Liver (tissue), 3 donors: ENCODE results near the gene RAG2.

ENCODE experiments used
- CTCF ChIP-seq: fragments of 150-350 bp; IDR thresholded peaks from 2 replicates; pipeline ENCODE4 v1.5.1; 2017; ENCODE audit warnings: improper control_type of control experiment, low read depth, low read length; ENCODE audit not compliant: missing input control
- EGR1 ChIP-seq, 2 donors: IDR thresholded peaks; 2 replicates each; pipeline ENCODE4 v1.6.1; 2016 to 2018; ENCODE audit warnings: antibody characterized with exemption in 2 of 2, low read depth in 2 of 2
- FOXA1 ChIP-seq: IDR thresholded peaks from 2 replicates; pipeline ENCODE4 v1.6.1; 2016; ENCODE audit warnings: antibody characterized with exemption
- YY1 ChIP-seq: IDR thresholded peaks from 2 replicates; pipeline ENCODE4 v1.6.1; 2016; ENCODE audit warnings: antibody characterized with exemption, mild to moderate bottlenecking
- donor health status: healthy.
- donor health status: healthy.

GRCh38 chr11:36627471-36627870 is 29.4 kb upstream of the RAG2 start:
- no peak for TF ChIP-seq CTCF
- no peak for TF ChIP-seq EGR1 (IDR thresholded peaks at IDR 0.05; ENCODE audit: low read depth in 2 of 2)
- no peak for TF ChIP-seq FOXA1
- TF ChIP-seq YY1: no peak
